ENCODE measurements around the gene PIN1.
"Not testable (repeated sequence)": the region's sequence is repeated elsewhere in the genome, so short reads cannot be mapped to it uniquely, and the experiment has no call there.

PIN1 gene

DNA sequence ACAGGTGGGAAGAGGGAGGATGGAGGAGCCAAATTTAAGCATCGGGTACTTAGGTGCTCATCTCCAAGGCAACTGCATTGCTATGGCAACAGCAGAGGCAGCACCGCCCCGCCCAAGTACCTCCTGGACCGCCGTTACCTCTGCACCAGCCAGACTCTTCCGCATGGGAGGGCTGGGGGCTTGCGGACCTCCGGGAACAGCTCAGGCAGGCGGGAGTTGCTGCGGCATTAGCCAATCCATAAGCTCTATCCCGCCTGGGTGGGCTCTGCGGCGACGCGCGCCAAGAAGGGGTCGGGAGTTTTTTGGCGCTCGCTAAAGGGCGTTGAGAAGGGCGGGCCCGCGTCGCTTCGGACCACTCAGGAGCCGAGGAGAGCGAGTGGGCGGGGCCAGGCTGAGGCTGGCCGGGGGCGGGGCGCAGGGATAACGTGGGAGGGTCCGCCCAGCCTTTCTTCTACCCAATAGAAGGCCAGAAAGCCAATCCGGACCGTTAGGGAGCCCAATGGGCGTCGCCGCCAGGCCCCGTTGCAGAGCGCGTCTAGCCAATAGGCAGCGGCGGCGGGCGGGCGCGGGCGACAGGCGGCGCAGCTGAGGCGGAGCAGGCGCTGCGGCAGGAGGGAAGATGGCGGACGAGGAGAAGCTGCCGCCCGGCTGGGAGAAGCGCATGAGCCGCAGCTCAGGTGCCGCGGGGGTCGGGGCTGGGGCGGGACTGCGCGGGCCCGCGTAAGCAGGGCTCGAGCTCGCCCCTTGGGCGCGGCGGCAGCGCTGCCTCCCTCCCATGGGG is at the start of gene PIN1:
PIN1 (plus strand) TSS at position 593 of the 781 bp plus-strand sequence; CDS start at position 620, 27 bp downstream.
- H3K27me3 ChIP-seq (ENCODE audit: control insufficient read depth in 1 of 2, insufficient read depth in 2 of 2, low read length in 2 of 2) = no peaks in the 10 kb centered on the region
- H3K27ac ChIP-seq (ENCODE audit: low read depth, low read length) = peak within 1 kb of the TSS; percentile 76
- H3K9me3 ChIP-seq (ENCODE audit: low read length) = no peaks in the 10 kb centered on the region
- H3K9ac ChIP-seq (ENCODE audit: low read length) = peak within 1 kb of the TSS; percentile 44
- peaks cover 18% of the 10 kb centered on the region for H3K36me3 ChIP-seq (ENCODE audit: insufficient read depth, low read length)
- H3K4me1 ChIP-seq (ENCODE audit: insufficient read depth, low read length) = peaks cover 23% of the 10 kb centered on the region
- peak within 1 kb of the TSS; percentile 73 to 85 for H3K4me3 ChIP-seq (ENCODE audit: low read depth in 1 of 2, low read length in 2 of 2)

DNA sequence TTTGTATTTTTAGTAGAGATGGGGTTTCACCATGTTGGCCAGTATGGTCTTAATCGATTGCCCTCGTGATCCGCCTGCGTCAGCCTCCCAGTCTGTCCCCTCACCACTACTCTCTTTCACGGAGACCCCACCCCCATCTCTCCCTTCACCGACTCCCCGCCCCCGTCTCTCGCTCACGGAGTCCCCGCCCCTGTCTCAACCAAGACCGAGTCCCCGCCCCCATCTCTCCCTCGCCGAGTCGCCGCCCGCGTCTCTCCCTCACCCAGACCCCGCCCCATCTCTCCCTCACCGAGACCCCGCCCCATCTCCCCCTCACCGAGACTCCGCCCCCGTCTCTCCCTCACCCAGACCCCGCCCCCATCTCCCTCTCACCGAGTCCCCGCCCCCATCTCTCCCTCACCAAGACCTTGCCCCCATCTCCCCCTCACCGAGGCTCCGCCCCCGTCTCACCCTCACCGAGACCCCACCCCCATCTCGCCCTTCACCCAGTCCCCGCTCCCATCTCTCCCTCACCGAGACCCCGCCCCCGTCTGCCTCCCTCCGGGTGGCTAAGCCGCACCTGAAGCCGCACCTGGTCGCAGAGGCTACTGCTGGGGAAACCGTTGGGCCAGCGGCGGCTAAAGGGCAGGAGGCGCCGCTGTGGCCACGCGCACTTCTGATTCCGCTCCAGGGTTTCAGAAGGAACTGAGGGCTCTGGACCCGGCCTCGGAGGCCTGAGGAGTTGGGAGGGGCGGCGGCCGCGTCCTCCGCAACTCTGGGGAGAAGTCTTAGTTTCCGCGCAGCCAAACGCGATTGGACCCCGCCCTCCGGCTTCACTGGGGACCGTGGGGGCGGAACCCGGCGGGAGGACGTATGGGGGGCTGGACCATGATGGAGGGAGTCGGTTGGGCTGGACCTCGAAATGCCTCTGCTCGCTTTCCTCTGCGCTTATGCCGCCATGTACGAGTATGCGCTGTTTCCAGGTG is 49.5 kb upstream of the PIN1 start:
- Histone ChIP-seq H3K36me3 (ENCODE audit: insufficient read depth, low read length) (no peaks in the 10 kb centered on the region), H3K27ac (ENCODE audit: low read depth, low read length) (peak overlapping the region; percentile 100), H3K27me3 (ENCODE audit: control insufficient read depth in 1 of 2, insufficient read depth in 2 of 2, low read length in 2 of 2) (no peaks in the 10 kb centered on the region), H3K9ac (ENCODE audit: low read length) (peak overlapping the region; percentile 25), H3K4me1 (ENCODE audit: insufficient read depth, low read length) (no peaks in the 10 kb centered on the region), H3K9me3 (ENCODE audit: low read length) (no peaks in the 10 kb centered on the region), H3K4me3 (ENCODE audit: low read depth in 1 of 2, low read length in 2 of 2) (peak overlapping the region; percentile 72 to 93)

DNA sequence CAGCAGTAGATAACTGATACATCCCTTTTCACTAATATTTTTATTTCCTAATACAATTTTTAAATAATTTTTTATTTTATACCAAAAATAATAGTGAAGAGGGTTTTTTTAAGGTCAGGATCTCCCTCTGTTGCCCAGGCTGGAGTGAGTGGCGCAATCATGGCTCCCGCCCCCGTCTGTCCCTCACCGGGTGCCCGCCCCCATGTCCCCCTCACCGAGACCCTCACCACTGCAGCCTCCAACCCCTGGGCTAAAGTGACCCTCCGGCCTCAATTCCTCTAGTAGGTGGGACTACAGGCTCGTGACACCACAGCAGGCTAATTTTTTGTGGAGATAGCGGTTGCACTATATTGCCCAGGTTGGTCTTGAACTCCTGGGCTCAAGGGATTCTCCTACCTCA is 48.8 kb upstream of the PIN1 start:
- H3K9me3 ChIP-seq (ENCODE audit: low read length) = no peaks in the 10 kb centered on the region
- H3K9ac ChIP-seq (ENCODE audit: low read length) = no peak overlapping the region
- H3K36me3 ChIP-seq (ENCODE audit: insufficient read depth, low read length) = no peaks in the 10 kb centered on the region
- H3K4me3 ChIP-seq (ENCODE audit: low read depth in 1 of 2, low read length in 2 of 2) = peak overlapping the region in 1 of 2 donors; percentile 72
- H3K27ac ChIP-seq (ENCODE audit: low read depth, low read length) = peak overlapping the region; percentile 100
- H3K27me3 ChIP-seq (ENCODE audit: control insufficient read depth in 1 of 2, insufficient read depth in 2 of 2, low read length in 2 of 2) = no peaks in the 10 kb centered on the region
- no peaks in the 10 kb centered on the region for H3K4me1 ChIP-seq (ENCODE audit: insufficient read depth, low read length)

DNA sequence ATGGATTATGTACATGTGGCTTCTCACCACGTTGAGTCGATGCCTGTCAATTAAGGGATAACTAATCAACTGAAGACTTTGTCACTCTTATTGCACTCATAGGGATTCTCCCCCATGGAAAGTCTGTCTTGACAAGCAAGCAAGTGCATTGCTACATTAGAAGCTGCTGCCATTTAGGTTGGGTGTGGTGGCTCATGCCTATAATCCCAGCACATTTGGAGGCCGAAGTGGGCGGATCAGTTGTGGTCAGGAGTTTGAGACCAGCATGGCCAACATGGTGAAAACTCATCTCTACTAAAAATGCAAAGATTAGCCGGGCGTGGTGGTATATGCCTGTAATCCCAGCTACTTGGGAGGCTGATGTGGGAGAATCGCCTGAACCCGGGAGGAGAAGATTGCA is 48.3 kb upstream of the PIN1 start:
- Histone ChIP-seq H3K9ac (ENCODE audit: low read length) (no peak overlapping the region), H3K9me3 (ENCODE audit: low read length) (no peaks in the 10 kb centered on the region), H3K27me3 (ENCODE audit: control insufficient read depth in 1 of 2, insufficient read depth in 2 of 2, low read length in 2 of 2) (no peaks in the 10 kb centered on the region), H3K36me3 (ENCODE audit: insufficient read depth, low read length) (no peaks in the 10 kb centered on the region), H3K4me1 (ENCODE audit: insufficient read depth, low read length) (no peaks in the 10 kb centered on the region), H3K4me3 (ENCODE audit: low read depth in 1 of 2, low read length in 2 of 2) (no peak overlapping the region), H3K27ac (ENCODE audit: low read depth, low read length) (peak overlapping the region; percentile 100)

DNA sequence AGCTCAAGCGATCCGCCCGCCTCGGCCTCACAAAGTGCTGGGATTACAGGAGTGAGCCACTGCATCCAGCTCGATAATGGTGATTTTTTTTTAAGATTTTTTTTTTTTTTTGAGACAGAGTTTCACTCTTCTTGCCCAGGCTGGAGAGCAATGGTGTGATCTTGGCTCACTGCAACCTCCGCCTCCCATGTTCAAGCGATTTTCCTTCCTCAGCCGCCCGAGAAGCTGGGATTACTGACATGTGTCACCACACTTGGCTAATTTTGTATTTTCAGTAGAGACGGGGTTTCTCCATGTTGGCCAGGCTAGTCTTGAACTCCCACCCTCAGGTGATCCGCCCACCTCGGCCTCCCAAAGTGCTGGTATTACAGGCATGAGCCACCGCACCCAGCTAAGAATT is 46.5 kb upstream of the PIN1 start:
- not testable (repeated sequence) for H3K27ac ChIP-seq (ENCODE audit: low read depth, low read length); H3K27me3 ChIP-seq (ENCODE audit: control insufficient read depth in 1 of 2, insufficient read depth in 2 of 2, low read length in 2 of 2); H3K9me3 ChIP-seq (ENCODE audit: low read length); H3K4me1 ChIP-seq (ENCODE audit: insufficient read depth, low read length); H3K4me3 ChIP-seq (ENCODE audit: low read depth in 1 of 2, low read length in 2 of 2); H3K36me3 ChIP-seq (ENCODE audit: insufficient read depth, low read length); H3K9ac ChIP-seq (ENCODE audit: low read length)

DNA sequence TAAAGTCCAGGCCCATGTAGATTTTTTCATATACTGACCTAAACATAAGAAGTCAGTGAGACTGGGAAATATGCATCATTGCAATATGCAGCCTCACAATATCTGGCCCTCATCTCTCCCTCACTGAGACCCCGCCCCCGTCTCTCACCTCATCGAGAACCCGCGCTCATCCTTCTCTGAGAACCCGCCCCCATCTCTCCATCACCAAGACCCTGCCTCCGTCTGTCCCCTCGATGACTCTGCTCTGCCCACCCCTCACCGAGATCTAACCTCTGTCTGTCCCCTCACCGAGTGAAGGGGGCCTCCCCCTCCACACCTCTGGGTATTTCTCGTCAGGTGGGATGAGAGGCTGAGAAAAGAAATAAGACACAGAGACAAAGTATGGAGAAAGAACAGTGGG is 46.1 kb upstream of the PIN1 start:
- Histone ChIP-seq H3K27ac (ENCODE audit: low read depth, low read length) (no peak overlapping the region), H3K4me1 (ENCODE audit: insufficient read depth, low read length) (no peaks in the 10 kb centered on the region), H3K9ac (ENCODE audit: low read length) (no peak overlapping the region), H3K9me3 (ENCODE audit: low read length) (no peaks in the 10 kb centered on the region), H3K4me3 (ENCODE audit: low read depth in 1 of 2, low read length in 2 of 2) (no peak overlapping the region), H3K27me3 (ENCODE audit: control insufficient read depth in 1 of 2, insufficient read depth in 2 of 2, low read length in 2 of 2) (no peaks in the 10 kb centered on the region), H3K36me3 (ENCODE audit: insufficient read depth, low read length) (no peaks in the 10 kb centered on the region)

DNA sequence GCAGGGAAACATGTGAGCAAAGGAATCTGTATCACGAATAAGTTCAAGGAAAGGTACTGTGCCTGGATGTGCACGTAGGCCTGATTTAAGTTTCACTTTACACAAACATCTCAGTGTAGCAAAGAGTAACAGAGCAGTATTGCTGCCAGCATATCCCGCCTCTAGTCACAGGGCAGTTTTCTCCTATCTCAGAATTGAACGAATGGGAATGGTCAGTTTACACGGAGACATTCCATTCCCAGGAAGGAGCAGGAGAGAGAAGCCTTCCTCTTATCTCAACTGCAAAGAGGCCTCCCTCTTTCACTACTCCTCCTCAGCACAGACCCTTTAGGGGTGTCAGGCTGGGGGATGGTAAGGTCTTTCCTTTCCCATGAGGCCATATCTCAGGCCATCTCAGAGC is 45.5 kb upstream of the PIN1 start:
- H3K9me3 ChIP-seq (ENCODE audit: low read length); H3K4me3 ChIP-seq (ENCODE audit: low read depth in 1 of 2, low read length in 2 of 2); H3K27ac ChIP-seq (ENCODE audit: low read depth, low read length); H3K9ac ChIP-seq (ENCODE audit: low read length); H3K4me1 ChIP-seq (ENCODE audit: insufficient read depth, low read length); H3K36me3 ChIP-seq (ENCODE audit: insufficient read depth, low read length); H3K27me3 ChIP-seq (ENCODE audit: control insufficient read depth in 1 of 2, insufficient read depth in 2 of 2, low read length in 2 of 2): not testable (repeated sequence)

DNA sequence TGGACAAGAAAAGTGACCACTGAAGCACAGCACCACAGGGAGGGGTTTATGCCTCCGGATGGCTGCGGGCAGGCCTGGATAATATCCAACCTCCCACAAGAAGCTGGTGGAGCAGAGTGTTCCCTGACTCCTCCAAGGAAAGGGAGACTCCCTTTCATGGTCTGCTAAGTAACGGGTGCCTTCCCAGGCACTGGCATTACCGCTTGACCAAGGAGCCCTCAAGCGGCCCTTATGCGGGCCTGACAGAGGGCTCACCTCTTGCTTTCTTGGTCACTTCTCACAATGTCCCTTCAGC is 44.1 kb upstream of the PIN1 start:
- not testable (repeated sequence) for H3K36me3 ChIP-seq (ENCODE audit: insufficient read depth, low read length); H3K4me3 ChIP-seq (ENCODE audit: low read depth in 1 of 2, low read length in 2 of 2); H3K27me3 ChIP-seq (ENCODE audit: control insufficient read depth in 1 of 2, insufficient read depth in 2 of 2, low read length in 2 of 2); H3K9ac ChIP-seq (ENCODE audit: low read length); H3K9me3 ChIP-seq (ENCODE audit: low read length); H3K4me1 ChIP-seq (ENCODE audit: insufficient read depth, low read length)
- peak overlapping the region; percentile 23 for H3K27ac ChIP-seq (ENCODE audit: low read depth, low read length)

DNA sequence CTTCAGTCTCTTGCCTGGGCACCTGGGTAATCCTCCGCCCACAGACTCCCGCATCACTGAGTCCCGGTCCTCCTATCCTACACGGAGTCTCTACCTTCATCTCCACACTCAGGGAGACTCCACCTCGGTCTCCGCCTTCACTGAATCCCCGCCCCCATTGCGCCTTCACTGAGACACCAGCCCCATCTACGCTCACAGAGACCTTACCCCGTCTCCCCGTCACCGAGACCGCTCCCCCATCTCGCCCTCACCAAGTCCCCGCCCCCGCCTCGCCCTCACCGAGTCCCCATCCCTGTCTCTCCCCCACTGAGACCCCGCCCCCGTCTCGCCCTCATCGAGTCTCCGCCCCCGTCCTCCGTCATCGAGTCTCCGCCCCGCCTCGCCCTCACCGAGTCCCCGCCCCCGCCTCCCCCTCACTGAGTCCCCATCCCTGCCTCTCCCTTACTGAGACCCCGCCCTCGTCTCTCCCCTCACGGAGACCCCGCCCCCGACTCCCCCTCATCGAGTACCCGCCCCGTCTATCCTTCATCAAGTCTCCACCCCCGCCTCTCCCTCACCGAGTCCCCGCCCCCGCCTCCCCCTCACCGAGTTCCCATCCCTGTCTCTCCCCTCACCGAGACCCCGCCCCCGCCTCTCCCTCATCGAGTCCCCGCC is 43.4 kb upstream of the PIN1 start:
- Histone ChIP-seq H3K4me3 (ENCODE audit: low read depth in 1 of 2, low read length in 2 of 2) (peak overlapping the region; percentile 39 to 61), H3K9ac (ENCODE audit: low read length) (no peak overlapping the region), H3K4me1 (ENCODE audit: insufficient read depth, low read length) (no peaks in the 10 kb centered on the region), H3K27me3 (ENCODE audit: control insufficient read depth in 1 of 2, insufficient read depth in 2 of 2, low read length in 2 of 2) (no peaks in the 10 kb centered on the region), H3K27ac (ENCODE audit: low read depth, low read length) (peak overlapping the region; percentile 34), H3K9me3 (ENCODE audit: low read length) (no peaks in the 10 kb centered on the region), H3K36me3 (ENCODE audit: insufficient read depth, low read length) (no peaks in the 10 kb centered on the region)

DNA sequence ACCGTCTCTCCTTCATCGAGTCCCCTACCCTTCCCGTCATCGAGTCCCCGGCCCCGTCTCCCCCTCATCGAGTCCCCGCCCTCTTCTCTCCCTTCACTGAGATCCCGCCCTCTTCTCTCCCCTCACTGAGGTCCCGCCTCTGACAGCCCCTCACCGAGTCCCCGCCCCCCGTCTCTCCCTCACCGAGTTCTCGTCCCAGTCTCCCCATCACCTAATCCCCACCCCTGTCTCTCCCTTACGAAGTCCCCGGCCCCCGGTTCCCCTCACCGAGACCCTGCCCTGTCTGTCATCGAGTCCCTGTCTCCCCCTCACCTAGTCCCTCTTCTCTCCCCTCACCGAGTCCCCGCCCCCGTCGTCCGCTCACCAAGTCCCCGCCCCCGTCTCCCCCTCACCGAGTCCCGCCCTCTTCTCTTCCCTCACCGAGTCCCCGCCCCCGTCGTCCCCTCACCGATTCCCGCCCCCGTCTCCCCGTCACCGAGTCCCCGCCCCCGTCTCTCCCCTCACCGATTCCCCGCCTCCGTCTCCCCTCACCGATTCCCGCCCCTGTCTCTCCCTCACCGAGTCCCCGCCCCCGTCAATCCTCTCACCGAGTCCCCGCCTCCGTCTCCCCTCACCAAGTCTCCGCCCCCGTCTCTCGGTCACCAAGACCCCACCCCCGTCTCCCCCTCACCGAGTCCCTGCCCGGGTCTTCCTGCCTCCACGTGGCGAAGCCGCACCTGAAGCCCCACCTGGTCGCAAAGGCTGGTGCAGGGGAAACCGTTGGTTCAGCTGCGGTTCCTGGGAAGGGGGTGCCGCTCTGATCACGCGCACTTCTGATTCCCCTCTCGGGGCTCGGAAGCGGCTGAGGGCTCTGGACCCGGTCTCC is 42.7 kb upstream of the PIN1 start:
- H3K36me3 ChIP-seq (ENCODE audit: insufficient read depth, low read length) = no peaks in the 10 kb centered on the region
- H3K27me3 ChIP-seq (ENCODE audit: control insufficient read depth in 1 of 2, insufficient read depth in 2 of 2, low read length in 2 of 2) = no peaks in the 10 kb centered on the region
- peak overlapping the region; percentile 52 to 84 for H3K4me3 ChIP-seq (ENCODE audit: low read depth in 1 of 2, low read length in 2 of 2)
- peak overlapping the region; percentile 49 for H3K9ac ChIP-seq (ENCODE audit: low read length)
- H3K27ac ChIP-seq (ENCODE audit: low read depth, low read length) = peak overlapping the region; percentile 84
- no peaks in the 10 kb centered on the region for H3K4me1 ChIP-seq (ENCODE audit: insufficient read depth, low read length)
- H3K9me3 ChIP-seq (ENCODE audit: low read length) = no peaks in the 10 kb centered on the region

Measured in muscle layer of colon (tissue), 2 donors.